WTC11 (cell line): ENCODE data around the gene NKPD1.

ENCODE experiments used
- AFF4 ChIP-seq: sonication (generic); formaldehyde crosslinking; IDR thresholded peaks from 2 replicates; pipeline ENCODE4 v1.8.1; 2023; ENCODE audit warnings: mild to moderate bottlenecking, missing genetic modification reagents, borderline replicate concordance
- NFYB ChIP-seq: sonication (generic); formaldehyde crosslinking; conservative IDR thresholded peaks from 2 replicates; pipeline ENCODE4 v1.8.0; 2022; ENCODE audit warnings: low read depth, missing genetic modification reagents
- ZNF121 ChIP-seq: sonication (generic); formaldehyde crosslinking; IDR thresholded peaks from 2 replicates; pipeline ENCODE4 v1.8.0; 2023; ENCODE audit warnings: missing genetic modification reagents
- TF ChIP-seq, protein P1 (sequence below): fragments of 200-600 bp; IDR thresholded peaks from 2 replicates; pipeline ENCODE4 v1.8.0; 2022; ENCODE audit warnings: antibody characterized with exemption

GRCh38 chr19:45160870-45161737, at the start of gene NKPD1:
- no peak for TF ChIP-seq AFF4
- TF ChIP-seq, protein P1, sequence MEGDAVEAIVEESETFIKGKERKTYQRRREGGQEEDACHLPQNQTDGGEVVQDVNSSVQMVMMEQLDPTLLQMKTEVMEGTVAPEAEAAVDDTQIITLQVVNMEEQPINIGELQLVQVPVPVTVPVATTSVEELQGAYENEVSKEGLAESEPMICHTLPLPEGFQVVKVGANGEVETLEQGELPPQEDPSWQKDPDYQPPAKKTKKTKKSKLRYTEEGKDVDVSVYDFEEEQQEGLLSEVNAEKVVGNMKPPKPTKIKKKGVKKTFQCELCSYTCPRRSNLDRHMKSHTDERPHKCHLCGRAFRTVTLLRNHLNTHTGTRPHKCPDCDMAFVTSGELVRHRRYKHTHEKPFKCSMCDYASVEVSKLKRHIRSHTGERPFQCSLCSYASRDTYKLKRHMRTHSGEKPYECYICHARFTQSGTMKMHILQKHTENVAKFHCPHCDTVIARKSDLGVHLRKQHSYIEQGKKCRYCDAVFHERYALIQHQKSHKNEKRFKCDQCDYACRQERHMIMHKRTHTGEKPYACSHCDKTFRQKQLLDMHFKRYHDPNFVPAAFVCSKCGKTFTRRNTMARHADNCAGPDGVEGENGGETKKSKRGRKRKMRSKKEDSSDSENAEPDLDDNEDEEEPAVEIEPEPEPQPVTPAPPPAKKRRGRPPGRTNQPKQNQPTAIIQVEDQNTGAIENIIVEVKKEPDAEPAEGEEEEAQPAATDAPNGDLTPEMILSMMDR = no peak
- no peak for TF ChIP-seq NFYB (CRISPR knock-in tag)
- no peak for TF ChIP-seq ZNF121
